ENCODE results near the gene PROM2.

GRCh38 chr2:95275601-95276243 lies 1.5 kb downstream of the PROM2 start:
- TF ChIP-seq EP300 (IDR thresholded peaks at IDR 0.05; ENCODE audit: borderline replicate concordance) (no peak), YY1 (IDR thresholded peaks at IDR 0.05; ENCODE audit: low read depth) (no peak), TAF1 (IDR thresholded peaks at IDR 0.05; ENCODE audit: low read depth) (no peak), TCF12 (IDR thresholded peaks at IDR 0.05; ENCODE audit: low read depth) (no peak), RAD21 (IDR thresholded peaks at IDR 0.05; ENCODE audit: low read depth) (no peak), FOXM1 (IDR thresholded peaks at IDR 0.05; ENCODE audit: borderline replicate concordance, low read depth) (no peak), CEBPB (IDR thresholded peaks at IDR 0.05) (no peak), CREB1 (IDR thresholded peaks at IDR 0.05; ENCODE audit: low read depth) (no peak), NFIC (IDR thresholded peaks at IDR 0.05) (no peak), EGR1 (IDR thresholded peaks at IDR 0.05) (no peak), REST (IDR thresholded peaks at IDR 0.05; ENCODE audit: low read depth) (no peak)
- TF ChIP-seq, protein P1, sequence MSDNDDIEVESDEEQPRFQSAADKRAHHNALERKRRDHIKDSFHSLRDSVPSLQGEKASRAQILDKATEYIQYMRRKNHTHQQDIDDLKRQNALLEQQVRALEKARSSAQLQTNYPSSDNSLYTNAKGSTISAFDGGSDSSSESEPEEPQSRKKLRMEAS (IDR thresholded peaks at IDR 0.05) = no peak
